ENCODE measurements around the gene ATP1A4. TPM values are rescaled to one million over a fixed set of nuclear protein-coding genes. Genes with fewer than 3 reads are reported as not detected.

The ATP1A4 gene
- total RNA-seq, 1 donor from 2014 or later, result not detected

DNA sequence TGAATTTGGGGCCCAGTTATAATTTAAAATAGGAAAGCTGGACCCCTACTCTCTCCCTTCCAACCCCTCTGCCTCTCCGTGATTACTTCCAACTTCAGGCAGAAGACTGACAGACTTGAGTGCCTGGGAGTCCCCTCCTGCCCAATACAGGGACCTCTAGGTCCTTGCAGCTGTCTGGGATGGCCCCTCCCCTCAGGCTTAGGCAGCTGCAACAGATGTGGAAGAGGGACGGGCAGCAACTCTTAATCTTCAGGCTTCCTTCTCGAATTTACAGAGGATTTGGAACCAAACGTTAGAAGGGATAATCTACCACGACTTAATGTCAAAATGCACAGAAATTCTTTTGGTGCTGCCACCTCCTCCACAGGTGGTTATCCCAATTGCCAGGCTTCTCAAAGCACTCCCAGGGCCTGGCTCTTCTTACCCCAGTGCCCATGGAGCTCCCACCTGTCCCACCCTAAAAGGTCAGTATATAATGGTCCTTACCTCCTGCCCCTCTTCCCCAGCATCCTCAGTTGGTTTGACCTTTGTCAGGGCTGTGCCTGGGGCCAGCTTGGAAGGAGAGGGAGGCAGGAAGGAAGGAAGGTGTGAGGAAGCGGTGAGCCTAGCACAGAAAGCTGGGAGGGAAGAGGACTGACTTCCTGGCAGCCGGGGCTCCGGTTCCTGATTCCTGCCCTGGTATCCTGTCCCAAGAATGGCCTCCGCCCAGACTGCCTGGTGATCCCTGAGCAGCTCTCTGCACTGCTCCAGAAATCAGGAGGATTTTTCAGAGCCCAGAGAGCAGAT is 56.6 kb downstream of the ATP1A4 start:
- peak overlapping the region; percentile 99 for H3K27ac Mint-ChIP-seq (ENCODE audit: unreplicated experiment)
- no peaks in the 10 kb centered on the region for H3K27me3 Mint-ChIP-seq (ENCODE audit: low read depth)
- no peaks in the 10 kb centered on the region for H3K9me3 Mint-ChIP-seq (ENCODE audit: low read depth)
- peaks cover 30% of the 10 kb centered on the region for H3K36me3 Mint-ChIP-seq (ENCODE audit: low read depth)
- peaks cover 64% of the 10 kb centered on the region for H3K4me1 Mint-ChIP-seq (ENCODE audit: low read depth)
- no peak overlapping the region for H3K4me3 Mint-ChIP-seq (ENCODE audit: unreplicated experiment)
- DNase-seq (ENCODE audit: low spot score), result no peak
- TF ChIP-seq, protein P1, sequence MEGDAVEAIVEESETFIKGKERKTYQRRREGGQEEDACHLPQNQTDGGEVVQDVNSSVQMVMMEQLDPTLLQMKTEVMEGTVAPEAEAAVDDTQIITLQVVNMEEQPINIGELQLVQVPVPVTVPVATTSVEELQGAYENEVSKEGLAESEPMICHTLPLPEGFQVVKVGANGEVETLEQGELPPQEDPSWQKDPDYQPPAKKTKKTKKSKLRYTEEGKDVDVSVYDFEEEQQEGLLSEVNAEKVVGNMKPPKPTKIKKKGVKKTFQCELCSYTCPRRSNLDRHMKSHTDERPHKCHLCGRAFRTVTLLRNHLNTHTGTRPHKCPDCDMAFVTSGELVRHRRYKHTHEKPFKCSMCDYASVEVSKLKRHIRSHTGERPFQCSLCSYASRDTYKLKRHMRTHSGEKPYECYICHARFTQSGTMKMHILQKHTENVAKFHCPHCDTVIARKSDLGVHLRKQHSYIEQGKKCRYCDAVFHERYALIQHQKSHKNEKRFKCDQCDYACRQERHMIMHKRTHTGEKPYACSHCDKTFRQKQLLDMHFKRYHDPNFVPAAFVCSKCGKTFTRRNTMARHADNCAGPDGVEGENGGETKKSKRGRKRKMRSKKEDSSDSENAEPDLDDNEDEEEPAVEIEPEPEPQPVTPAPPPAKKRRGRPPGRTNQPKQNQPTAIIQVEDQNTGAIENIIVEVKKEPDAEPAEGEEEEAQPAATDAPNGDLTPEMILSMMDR (IDR thresholded peaks at IDR 0.05), result no peak

DNA sequence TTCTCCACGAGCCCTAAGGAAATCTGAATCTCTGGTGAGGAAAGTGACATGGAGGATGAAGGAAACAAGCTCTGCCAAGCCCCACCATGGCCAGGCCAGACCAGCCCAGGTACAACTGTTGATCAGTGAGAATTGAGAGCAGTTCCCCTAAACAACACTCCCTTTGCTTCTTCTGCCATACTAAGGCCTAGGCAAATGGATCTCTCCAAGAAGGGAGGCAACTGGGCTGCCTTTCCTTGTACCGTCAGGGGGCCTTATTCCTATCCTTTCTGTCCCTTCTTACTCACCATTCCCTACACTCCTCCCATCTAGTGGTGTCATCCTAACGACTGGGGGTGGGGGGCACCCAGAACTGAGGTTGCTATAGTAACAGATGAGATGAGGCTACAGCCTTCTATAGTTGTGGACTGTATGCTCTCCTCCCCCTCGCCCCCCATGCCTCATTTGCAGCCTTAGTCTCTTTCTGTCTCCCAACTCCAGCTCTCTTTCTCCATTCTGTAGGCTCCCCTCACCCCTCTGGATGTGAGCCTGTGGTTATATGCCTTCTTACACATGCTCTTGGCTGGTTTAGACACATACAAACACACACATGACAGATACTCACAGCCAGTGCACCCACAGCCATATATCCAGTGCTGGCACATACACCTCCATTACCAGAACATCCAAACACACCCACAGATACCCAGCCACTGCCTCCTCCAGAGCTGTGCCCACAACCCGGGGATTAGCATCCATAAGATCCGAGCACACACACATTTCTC is 57.3 kb downstream of the ATP1A4 start:
- H3K4me1 Mint-ChIP-seq (ENCODE audit: low read depth), result peaks cover 64% of the 10 kb centered on the region

DNA sequence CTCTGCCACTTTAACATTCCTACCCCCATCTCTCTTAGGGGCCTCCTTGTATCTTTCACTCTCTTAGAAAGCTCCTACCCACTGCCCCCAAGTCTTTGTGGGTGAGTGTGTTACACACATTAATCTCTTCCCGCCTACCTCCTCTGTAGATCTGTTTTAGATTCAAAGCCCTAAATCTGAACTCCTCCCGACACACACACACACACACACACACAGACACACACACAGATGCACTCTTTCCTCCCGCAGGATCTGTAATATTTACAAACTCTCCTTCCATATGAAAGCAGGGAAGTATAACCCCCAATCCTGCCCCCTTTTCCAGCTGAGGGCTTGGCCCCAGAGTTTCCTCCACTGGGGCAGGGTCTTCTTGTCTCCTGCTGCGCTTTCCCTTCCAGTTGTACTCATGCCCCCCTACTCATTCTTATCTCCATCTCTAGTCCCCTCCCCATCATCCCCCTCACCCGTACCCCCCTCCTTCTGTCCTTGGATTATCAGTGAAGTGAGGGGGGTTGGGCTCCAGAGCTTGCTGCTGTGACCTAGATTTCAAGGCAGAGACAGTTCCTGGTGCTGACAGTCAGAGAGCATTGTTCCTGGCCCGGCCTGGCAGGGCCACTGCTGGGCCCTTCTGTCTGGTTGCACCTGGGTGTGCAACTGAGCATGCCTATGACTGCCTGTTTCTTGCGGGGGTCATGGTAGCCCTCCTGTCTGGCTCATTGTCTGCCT is 58.1 kb downstream of the ATP1A4 start:
- no peak for DNase-seq (ENCODE audit: low spot score)
- Mint-ChIP-seq H3K9me3 (ENCODE audit: low read depth) (no peaks in the 10 kb centered on the region), H3K4me3 (ENCODE audit: unreplicated experiment) (peak overlapping the region; percentile 8), H3K27me3 (ENCODE audit: low read depth) (no peaks in the 10 kb centered on the region), H3K4me1 (ENCODE audit: low read depth) (peaks cover 62% of the 10 kb centered on the region), H3K27ac (ENCODE audit: unreplicated experiment) (peak overlapping the region; percentile 99), H3K36me3 (ENCODE audit: low read depth) (peaks cover 39% of the 10 kb centered on the region)
- TF ChIP-seq, protein P1 (IDR thresholded peaks at IDR 0.05), result no peak

More for the DNA sequence above, 57.3 kb downstream of the ATP1A4 start:
- Mint-ChIP-seq H3K27ac (ENCODE audit: unreplicated experiment) (peak overlapping the region; percentile 99), H3K36me3 (ENCODE audit: low read depth) (peaks cover 36% of the 10 kb centered on the region), H3K4me3 (ENCODE audit: unreplicated experiment) (peak overlapping the region; percentile 8), H3K9me3 (ENCODE audit: low read depth) (no peaks in the 10 kb centered on the region), H3K27me3 (ENCODE audit: low read depth) (no peaks in the 10 kb centered on the region)
- no peak for DNase-seq (ENCODE audit: low spot score)
- TF ChIP-seq, protein P1 (IDR thresholded peaks at IDR 0.05), result no peak

DNA sequence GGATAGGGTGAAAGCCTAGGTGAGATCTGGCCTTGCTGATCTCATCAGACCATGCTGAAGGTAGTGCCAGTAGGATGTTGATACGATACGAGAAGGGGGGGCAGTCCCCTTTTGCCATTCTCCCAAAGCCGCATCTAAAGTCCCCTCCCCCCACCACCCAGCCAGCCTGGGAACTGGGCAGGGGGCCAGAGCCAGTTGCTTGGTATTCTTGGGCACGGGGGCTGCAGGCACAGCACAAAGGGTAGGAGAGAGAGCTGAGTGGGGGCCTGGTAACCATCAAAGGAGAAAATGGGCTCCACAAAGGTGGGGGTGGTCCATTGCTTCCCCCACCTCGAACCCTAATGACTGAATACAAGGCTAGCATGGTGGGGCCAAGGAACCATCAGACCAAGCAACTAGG is 59.2 kb downstream of the ATP1A4 start:
- H3K4me1 Mint-ChIP-seq (ENCODE audit: low read depth), result peaks cover 58% of the 10 kb centered on the region
- peaks cover 45% of the 10 kb centered on the region for H3K36me3 Mint-ChIP-seq (ENCODE audit: low read depth)
- H3K9me3 Mint-ChIP-seq (ENCODE audit: low read depth), result no peaks in the 10 kb centered on the region
- no peaks in the 10 kb centered on the region for H3K27me3 Mint-ChIP-seq (ENCODE audit: low read depth)
- no peak for DNase-seq (ENCODE audit: low spot score)
- TF ChIP-seq, protein P1 (IDR thresholded peaks at IDR 0.05), result no peak
- peak overlapping the region; percentile 63 for H3K27ac Mint-ChIP-seq (ENCODE audit: unreplicated experiment)
- H3K4me3 Mint-ChIP-seq (ENCODE audit: unreplicated experiment), result no peak overlapping the region
